ENCODE results near the gene MYZAP. TPM values are rescaled to one million over a fixed set of nuclear protein-coding genes. Genes with fewer than 3 reads are reported as not detected.

The MYZAP gene
- total RNA-seq, 1 experiment from 2014 or later = 6.0 TPM

DNA sequence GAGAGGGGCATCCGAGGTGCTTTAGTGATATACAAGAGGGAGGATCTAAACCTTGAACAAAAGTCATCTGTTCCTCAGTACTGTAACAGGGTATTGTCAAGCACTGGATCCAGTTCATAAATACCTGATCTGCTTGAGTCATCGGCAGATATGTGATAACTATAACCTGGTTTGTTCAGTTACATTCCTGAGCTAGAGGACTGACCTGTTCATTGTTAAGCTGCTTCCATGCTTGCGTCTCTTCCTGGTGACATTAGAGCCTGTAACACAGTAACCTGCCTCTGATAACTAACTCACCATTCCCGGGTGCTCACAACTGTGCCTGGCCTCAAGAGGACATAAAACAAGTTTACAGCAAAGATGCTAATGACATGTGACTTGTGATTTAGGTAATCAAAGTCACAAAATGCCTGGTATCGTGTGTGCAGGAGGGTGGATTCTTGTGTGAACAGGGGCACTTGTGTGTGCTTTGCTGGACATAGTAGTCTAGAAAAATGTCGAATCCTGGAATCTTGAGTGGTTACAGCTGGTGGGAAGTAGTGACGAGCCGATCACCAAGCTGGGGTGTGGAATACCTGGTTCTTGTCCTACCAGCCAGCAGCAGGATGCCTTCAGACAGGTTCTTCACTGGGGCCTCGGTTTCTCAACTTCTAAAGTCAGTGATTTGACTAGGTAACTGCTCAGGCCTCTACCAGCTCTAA is 83.9 kb downstream of the MYZAP start:
- Histone ChIP-seq H3K27ac (ENCODE audit: low read length) (peak overlapping the region; percentile 37; the same call in 1 of the 2 replicates), H2AFZ (ENCODE audit: low read length) (peak overlapping the region; percentile 16; the same call in 1 of the 2 replicates), H3K36me3 (ENCODE audit: low read depth, low read length) (no peaks in the 10 kb centered on the region), H3K9me2 (replicated peaks; ENCODE audit: low read length) (no peaks in the 10 kb centered on the region), H3K27me3 (ENCODE audit: low read length) (no peaks in the 10 kb centered on the region), H3K9ac (ENCODE audit: low read length) (no peak overlapping the region), H3F3A (ENCODE audit: low read length, unreplicated experiment) (no peaks in the 10 kb centered on the region), H3K79me2 (ENCODE audit: low read length) (no peaks in the 10 kb centered on the region), H4K20me1 (ENCODE audit: low read length) (no peaks in the 10 kb centered on the region), H3K4me1 (ENCODE audit: insufficient read depth, low read length) (peaks cover 27% of the 10 kb centered on the region), H3K9me3 (ENCODE audit: low read length) (no peaks in the 10 kb centered on the region), H3K4me3 (ENCODE audit: low read length) (no peak overlapping the region), H3K4me2 (ENCODE audit: low read length) (peak overlapping the region; percentile 6)
- intact Hi-C loops (cut with micrococcal nuclease) = no loop called here
- CTCF ChIA-PET = no interaction called here
- no TSS peak for BruUV-seq (replicated peaks)
- ATAC-seq (peak; percentile 68), DNase-seq (peak; percentile 81)
- POLR2A ChIA-PET (ENCODE audit: unreplicated experiment) = no interaction called here
- no peak for TF ChIP-seq EZH2 (IDR thresholded peaks at IDR 0.05; ENCODE audit: low read length, unreplicated experiment)
- TF ChIP-seq, protein P1, sequence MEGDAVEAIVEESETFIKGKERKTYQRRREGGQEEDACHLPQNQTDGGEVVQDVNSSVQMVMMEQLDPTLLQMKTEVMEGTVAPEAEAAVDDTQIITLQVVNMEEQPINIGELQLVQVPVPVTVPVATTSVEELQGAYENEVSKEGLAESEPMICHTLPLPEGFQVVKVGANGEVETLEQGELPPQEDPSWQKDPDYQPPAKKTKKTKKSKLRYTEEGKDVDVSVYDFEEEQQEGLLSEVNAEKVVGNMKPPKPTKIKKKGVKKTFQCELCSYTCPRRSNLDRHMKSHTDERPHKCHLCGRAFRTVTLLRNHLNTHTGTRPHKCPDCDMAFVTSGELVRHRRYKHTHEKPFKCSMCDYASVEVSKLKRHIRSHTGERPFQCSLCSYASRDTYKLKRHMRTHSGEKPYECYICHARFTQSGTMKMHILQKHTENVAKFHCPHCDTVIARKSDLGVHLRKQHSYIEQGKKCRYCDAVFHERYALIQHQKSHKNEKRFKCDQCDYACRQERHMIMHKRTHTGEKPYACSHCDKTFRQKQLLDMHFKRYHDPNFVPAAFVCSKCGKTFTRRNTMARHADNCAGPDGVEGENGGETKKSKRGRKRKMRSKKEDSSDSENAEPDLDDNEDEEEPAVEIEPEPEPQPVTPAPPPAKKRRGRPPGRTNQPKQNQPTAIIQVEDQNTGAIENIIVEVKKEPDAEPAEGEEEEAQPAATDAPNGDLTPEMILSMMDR (conservative IDR thresholded peaks at IDR 0.05; ENCODE audit: low read depth, low read length) = no peak
- TF ChIP-seq EZH2phosphoT487 (IDR thresholded peaks at IDR 0.05; ENCODE audit: borderline replicate concordance, low read length) = no peak

DNA sequence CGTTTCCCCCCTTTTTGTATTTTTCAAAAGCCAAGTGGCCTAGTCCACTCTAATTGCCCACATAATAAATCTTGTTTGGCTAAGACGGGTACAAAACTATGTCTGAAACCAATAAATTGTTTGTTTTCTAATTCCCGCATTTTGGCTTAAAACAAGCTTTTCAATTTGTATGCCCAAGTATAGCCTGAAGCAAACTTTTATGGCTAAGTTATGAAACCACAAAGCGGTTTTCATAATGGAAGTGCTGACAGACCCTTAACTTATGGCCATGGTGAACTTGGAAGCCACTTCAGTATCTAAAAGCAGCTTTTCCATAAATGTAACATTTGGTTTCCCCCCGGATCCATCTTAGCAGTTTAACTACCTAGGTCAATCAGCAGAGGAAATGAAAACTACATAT is 84.9 kb downstream of the MYZAP start:
- BruUV-seq (replicated peaks) = no TSS peak
- no peak overlapping the region for H3K27ac ChIP-seq (ENCODE audit: low read length)
- no peak for ATAC-seq
- intact Hi-C loops (cut with micrococcal nuclease) = no loop called here
- TF ChIP-seq EZH2 (IDR thresholded peaks at IDR 0.05; ENCODE audit: low read length, unreplicated experiment) = no peak
- TF ChIP-seq EZH2phosphoT487 (IDR thresholded peaks at IDR 0.05; ENCODE audit: borderline replicate concordance, low read length) = no peak
- TF ChIP-seq, protein P1 (conservative IDR thresholded peaks at IDR 0.05; ENCODE audit: low read depth, low read length) = no peak
- H3K27me3 ChIP-seq (ENCODE audit: low read length) = no peaks in the 10 kb centered on the region
- no peaks in the 10 kb centered on the region for H3K9me3 ChIP-seq (ENCODE audit: low read length)
- no peaks in the 10 kb centered on the region for H3K79me2 ChIP-seq (ENCODE audit: low read length)
- no peaks in the 10 kb centered on the region for H3K9me2 ChIP-seq (replicated peaks; ENCODE audit: low read length)
- CTCF ChIA-PET = interaction anchor here (1.2 kb wide), 1 partner anchor 55 kb away, joined by 3 read pairs; no protein-coding TSS in a partner anchor
- no peaks in the 10 kb centered on the region for H4K20me1 ChIP-seq (ENCODE audit: low read length)
- no peak overlapping the region for H3K4me2 ChIP-seq (ENCODE audit: low read length)
- no peak overlapping the region for H3K4me3 ChIP-seq (ENCODE audit: low read length)
- no peak overlapping the region for H3K9ac ChIP-seq (ENCODE audit: low read length)
- no peak overlapping the region for H2AFZ ChIP-seq (ENCODE audit: low read length)
- no peaks in the 10 kb centered on the region for H3F3A ChIP-seq (ENCODE audit: low read length, unreplicated experiment)
- H3K36me3 ChIP-seq (ENCODE audit: low read depth, low read length) = no peaks in the 10 kb centered on the region
- POLR2A ChIA-PET (ENCODE audit: unreplicated experiment) = no interaction called here
- peaks cover 28% of the 10 kb centered on the region for H3K4me1 ChIP-seq (ENCODE audit: insufficient read depth, low read length)
- DNase-seq = no peak

DNA sequence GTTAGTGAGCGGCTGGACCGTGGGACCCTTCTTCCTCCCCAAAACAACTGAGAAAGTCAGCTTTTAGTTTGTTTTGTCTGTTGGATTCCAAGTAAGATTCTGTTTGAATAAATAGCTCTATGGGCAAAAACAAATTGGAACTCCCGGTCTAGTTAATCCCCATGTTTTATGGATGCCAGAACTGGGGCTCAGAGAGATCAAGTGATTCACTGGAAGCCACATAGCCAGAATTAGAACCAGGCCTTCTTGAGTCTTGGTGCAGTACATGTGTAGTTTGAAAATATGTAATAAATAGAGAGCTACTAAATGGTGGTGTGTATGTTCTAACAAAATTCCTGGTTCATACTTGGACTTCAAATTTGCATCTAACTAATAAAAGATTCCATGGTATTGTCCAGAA is 85.5 kb downstream of the MYZAP start:
- no peak for ATAC-seq
- no peaks in the 10 kb centered on the region for H3F3A ChIP-seq (ENCODE audit: low read length, unreplicated experiment)
- H3K4me1 ChIP-seq (ENCODE audit: insufficient read depth, low read length) = peaks cover 28% of the 10 kb centered on the region
- no peaks in the 10 kb centered on the region for H3K9me3 ChIP-seq (ENCODE audit: low read length)
- H3K9ac ChIP-seq (ENCODE audit: low read length) = no peak overlapping the region
- no peaks in the 10 kb centered on the region for H3K79me2 ChIP-seq (ENCODE audit: low read length)
- no peak overlapping the region for H3K27ac ChIP-seq (ENCODE audit: low read length)
- TF ChIP-seq EZH2phosphoT487 (IDR thresholded peaks at IDR 0.05; ENCODE audit: borderline replicate concordance, low read length) (no peak), EZH2 (IDR thresholded peaks at IDR 0.05; ENCODE audit: low read length, unreplicated experiment) (no peak)
- TF ChIP-seq, protein P1 (conservative IDR thresholded peaks at IDR 0.05; ENCODE audit: low read depth, low read length) = no peak
- H4K20me1 ChIP-seq (ENCODE audit: low read length) = no peaks in the 10 kb centered on the region
- no TSS peak for BruUV-seq (replicated peaks)
- no peaks in the 10 kb centered on the region for H3K36me3 ChIP-seq (ENCODE audit: low read depth, low read length)
- no peak overlapping the region for H2AFZ ChIP-seq (ENCODE audit: low read length)
- no peaks in the 10 kb centered on the region for H3K9me2 ChIP-seq (replicated peaks; ENCODE audit: low read length)
- H3K4me2 ChIP-seq (ENCODE audit: low read length) = no peak overlapping the region
- intact Hi-C loops (cut with micrococcal nuclease) = no loop called here
- H3K4me3 ChIP-seq (ENCODE audit: low read length) = no peak overlapping the region
- POLR2A ChIA-PET (ENCODE audit: unreplicated experiment) = no interaction called here
- no peaks in the 10 kb centered on the region for H3K27me3 ChIP-seq (ENCODE audit: low read length)
- CTCF ChIA-PET = interaction anchor here (1.2 kb wide), 1 partner anchor 55 kb away, joined by 3 read pairs; no protein-coding TSS in a partner anchor
- DNase-seq = no peak

Measured in PC-3 (cell line).